ENCODE measurements around the gene LRFN4.

LRFN4 gene

DNA sequence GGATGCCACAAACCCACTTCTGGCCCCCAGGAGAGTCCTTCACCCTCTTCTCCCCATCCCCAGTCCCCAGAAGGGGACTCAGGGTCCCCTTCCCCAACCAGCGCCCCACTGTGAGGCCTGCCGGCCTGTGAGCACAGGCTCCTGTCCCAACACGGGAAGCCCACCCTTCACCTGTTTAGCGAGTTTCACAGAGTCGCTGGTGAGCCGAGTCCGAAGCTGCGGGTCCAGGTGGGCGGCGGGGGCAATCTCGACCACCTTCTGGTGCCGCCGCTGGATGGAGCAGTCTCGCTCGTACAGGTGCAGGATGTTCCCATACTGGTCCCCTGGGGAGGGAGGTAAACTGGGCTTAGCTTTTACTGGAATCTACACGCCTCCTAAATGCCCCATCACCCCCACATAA lies 13.3 kb downstream of the LRFN4 start:
- DNase-seq, result no peak

DNA sequence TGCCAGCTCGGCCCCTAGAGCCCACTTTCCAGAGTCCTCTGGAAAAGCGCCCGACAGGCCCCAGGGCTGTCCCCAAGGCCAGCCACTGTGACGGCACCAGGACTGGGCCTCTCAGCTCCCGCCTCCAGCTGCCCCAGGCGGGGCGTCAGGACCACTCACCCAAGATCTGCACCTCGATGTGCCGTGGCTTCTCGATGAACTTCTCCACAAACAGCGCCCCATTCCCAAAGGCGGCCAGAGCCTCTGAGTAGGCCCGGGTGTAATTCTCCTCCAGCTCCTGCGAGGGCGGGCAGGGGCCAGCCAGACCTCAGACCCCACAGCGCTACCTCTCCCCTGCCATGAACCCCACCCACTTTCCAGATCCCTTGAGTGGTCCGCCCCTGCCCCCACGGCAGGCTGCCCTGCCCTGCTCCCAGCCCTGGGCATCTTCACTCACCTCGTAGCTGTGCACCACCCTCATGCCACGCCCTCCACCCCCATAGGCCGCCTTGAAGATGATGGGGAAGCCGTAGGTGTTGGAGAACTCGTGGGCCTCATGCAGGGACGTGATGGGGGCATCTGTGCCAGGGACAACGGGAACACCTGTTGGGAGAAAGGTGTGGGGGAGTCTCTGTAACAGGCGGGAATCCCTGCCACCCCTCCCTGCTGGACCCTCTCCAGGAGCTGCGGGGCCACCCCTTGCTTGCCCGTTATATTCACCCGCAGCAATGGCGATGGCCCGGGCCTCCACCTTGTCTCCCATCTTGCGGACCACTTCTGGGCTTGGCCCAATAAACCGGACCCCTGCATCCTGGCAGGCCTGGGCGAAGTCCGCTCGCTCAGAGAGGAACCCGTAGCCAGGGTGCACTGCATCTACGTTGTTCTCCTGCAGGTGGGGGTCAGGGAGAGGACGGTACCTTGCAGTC lies 14.0 kb downstream of the LRFN4 start:
- DNase-seq, result no peak

DNA sequence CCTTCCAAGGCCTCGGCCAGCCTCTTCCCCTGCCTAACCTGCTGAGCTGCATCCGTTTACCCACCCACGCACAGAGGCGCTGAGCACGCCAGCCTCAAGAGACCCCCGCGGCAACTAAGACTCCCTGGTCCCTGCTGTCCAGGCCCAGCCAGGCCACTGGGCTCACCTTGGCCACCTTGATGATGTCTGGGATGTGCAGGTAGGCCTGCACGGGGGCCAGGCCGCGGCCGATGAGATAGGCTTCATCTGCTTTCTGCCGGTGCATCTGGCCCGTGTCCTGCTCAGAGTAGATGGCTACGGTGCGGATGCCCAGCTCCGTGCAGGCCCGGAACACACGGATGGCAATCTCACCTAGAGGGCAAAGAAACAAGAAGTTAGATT lies 14.6 kb downstream of the LRFN4 start:
- no peak for DNase-seq

GRCh38 chr11:66874232-66874631 lies 17.4 kb downstream of the LRFN4 start:
- no peak for DNase-seq

DNA sequence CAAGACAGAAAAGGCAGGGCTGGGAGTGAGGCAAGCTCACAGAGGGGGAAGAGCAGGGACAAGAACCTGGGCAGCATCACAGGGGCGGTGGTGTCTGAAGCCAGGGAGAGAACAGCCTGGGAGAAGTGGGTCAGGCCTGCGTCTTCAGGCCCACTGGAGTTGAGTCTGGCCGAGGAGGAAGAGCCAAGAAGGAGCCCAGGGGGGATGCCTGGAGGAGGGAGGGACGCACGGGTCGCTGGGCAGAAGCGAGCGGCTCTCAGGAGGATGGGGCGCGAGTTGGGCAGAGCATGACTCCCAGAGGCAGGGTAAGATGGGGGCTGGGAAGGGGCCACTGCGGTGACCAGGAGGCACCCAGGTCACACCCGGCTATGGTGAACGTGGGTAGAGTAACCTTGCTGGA lies 18.5 kb downstream of the LRFN4 start:
- DNase-seq, result no peak

DNA sequence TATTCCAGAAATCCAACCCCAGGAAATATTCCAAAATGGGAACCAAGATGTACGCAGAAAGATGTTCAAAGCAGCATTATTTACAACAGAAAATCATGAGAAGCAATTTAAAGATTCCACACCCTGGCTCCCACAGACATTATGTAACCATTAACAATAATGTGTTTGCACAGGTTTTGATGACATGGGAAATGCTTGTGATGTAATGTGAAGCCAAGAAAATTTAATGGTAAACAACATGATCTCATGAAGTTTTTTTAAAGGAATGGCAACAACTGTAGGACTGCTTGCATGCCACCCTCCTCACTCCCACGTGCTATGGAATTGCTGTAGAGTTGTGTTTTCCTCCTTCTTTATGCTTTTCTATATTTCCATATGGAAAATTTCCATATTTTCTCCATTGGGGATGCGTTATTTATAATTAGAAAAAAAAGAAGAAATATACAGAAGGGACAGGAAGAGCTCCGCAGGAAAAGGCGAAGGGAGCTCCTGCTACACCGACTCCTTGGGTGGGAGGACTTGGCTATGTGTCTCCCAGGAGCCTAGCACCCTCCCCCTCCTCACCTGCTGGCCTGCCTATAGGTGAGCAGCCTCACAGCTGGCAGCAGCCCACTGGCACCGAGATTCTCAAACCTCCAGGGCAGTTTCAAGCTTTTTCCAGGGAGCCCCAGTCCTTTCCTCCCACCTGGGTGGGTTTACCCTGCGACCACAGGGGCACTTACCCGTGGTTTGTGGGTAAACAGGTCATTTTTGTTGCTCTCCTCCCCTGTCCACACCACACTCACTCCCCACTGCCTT lies 20.9 kb downstream of the LRFN4 start:
- DNase-seq, result no peak

- no peak for DNase-seq
Observed at GRCh38 chr11:66878474-66878873, 21.6 kb downstream of the LRFN4 start.

GRCh38 chr11:66879000-66879399 lies 22.1 kb downstream of the LRFN4 start:
- no peak for DNase-seq

- no peak for DNase-seq
Observed at GRCh38 chr11:66879583-66879982, 22.7 kb downstream of the LRFN4 start.

DNA sequence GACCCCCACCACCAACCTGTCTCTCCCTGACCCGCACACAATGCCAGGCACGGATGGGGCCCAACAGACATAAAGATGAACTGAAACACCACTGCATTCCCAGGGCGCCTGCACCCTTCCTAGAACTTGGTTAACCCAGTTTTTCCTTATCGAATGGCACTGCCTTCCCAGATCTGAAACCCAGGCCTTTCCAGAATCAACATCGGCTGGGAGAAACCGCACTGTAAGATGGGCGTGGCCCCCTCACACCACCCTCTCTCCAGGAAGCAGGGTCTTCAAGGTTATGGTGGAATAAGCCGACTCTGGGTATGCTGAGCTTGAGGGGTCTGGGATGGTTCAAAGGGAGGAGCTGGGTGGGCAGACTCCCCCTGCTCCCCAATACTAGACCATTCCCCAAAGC lies 23.1 kb downstream of the LRFN4 start:
- no peak for DNase-seq

DNA sequence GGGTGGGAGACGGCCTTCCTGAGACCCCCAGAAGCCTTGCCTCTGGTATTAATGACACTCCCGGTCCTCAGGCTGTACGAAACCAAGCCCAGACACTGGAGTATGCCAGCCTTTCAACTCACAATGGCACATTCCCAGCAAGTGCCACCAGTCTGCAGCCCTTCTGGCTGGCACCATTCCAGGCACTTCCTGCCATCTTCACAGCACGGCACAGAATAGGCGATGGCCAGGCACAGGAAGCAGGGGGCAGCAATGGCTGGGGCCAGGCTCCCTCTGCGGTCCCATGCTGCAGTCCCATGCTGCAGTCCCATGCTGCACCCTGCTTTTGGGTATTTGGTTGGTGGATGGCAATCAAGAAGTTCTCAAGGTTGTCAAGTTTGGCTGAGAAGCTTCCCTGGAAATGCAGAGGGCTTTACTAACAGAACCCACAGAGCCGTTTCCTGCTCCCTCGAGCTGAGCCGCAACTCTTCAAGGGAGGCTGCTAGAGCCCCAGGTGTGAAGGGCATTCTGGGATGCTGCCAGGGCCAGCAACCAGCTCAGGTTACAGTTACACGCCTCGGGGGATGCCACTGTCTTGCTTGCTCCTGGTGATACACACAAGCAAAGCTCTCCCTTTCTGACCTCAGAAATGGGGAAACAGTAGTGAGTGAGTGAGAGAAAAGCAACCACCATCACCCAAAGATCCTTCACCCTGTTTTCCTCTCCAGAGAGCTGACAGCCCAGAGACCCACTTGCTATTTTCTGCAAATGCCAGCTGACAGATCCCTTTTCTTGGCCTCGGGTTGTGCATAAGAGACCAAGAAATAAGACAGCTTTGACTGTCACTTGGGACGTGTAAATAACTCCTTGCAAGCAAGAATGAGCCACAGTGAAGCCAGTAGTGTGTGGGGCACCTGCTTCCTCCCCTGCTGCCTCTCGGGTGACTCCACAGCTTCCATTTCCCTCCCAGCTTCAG lies 23.9 kb downstream of the LRFN4 start:
- DNase-seq, result peak in 43 of 56 donors; percentile 5 to 79 (median 35)

DNA sequence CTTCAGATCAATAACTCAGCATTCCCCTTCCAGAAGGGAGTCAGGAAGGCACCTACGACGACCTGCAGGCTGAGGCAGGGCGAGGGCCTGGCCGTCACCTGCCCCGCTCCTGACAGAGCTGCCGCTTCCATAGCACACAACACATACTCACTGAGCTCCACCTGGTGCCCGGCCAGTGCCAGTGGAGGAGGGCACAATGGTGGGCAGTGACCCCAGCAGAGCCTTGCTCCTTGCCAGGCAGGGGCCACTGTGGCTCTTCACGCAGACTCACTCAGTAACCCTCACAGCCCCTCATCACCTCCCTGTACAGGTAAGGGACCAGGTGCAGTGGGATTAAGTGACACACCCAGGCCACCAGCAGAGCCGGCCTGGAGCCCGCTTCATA lies 24.6 kb downstream of the LRFN4 start:
- DNase-seq, result no peak

- peak in 8 of 56 donors; percentile 30 to 67 (median 56) for DNase-seq
Observed at GRCh38 chr11:66881927-66882452, 25.1 kb downstream of the LRFN4 start.

GRCh38 chr11:66882561-66883015 lies 25.7 kb downstream of the LRFN4 start:
- peak in 41 of 56 donors; percentile 16 to 81 (median 54) for DNase-seq

DNA sequence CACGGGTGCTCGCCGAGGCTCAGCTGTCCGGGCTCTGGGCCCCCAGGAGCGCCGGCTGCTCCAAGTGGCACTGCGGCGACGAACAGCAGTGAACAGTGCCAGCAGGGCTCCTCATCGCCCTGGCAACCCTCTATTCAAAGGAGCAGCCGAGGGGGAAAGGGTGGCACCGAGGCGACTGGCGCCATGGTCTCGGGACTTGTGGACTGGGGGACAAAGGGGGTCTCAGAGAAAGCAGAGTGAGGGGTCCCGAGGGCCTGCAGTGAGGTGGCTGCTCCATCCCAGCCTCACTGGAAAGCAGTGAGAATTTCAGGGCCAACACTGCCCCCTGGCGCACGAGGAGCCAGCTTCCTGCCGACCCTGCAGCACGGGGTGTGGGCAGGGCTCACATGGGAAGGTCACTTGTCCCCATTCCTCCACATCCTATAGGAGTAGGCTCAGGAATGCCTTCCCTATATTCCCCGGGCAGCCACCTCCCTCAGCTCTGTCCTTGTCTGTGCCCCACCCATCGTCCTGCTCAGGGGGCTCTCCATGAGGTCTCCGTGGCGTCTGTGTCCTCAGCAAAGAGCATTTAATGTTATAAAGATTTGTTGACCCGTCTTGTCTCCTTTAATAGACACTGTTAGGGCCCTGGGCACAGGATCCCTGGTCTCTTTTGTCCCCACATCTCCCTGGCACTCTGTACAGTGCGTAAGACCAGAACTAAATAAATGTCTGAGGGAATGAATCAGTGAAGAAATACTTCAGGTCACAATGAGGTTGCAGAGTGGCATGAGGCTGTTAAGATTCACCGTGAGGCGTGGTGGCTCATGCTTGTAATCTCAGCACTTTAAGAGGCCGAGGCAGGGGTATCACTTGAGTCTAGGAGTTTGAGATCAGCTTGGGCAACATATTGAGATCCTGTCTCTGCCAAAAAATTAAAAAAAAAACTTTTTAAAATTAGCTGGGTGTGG lies 26.4 kb downstream of the LRFN4 start:
- peak in 52 of 56 donors; percentile 19 to 90 (median 72) for DNase-seq

GRCh38 chr11:66884443-66884842 lies 27.6 kb downstream of the LRFN4 start:
- no peak for DNase-seq

DNA sequence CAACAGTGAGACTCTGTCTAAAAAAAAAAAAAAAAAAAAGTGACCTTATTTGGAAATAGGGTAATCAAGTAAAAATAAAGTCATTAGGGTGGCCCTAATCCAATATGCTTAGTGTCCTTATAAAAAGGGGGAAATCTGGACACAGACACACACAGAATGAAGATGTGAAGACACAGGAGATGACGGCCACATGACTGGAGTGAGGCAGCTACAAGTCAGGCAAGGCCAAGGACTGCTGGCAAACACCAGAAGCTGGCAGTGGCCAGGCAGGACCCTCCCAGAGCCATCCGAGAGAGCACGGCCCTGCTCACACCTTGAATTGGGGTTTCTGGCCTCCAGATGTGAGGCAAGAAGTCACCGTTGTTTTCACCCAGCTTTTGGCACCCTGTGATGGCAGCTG lies 28.6 kb downstream of the LRFN4 start:
- DNase-seq, result peak in 1 of 56 donors; percentile 14

- DNase-seq, result no peak
Observed at GRCh38 chr11:66885950-66886440, 29.1 kb downstream of the LRFN4 start.

- no peak for DNase-seq
Observed at GRCh38 chr11:66886671-66887221, 29.9 kb downstream of the LRFN4 start.
